GM10248 (cell line): ENCODE results near the gene ABL2.
A peak's percentile ranks its signal among the peaks of the same experiment; 100 is the strongest.

Source experiments
- CTCF ChIA-PET: fragments of 300-600 bp; sonication (Branson Sonifier 250); formaldehyde crosslinking; extraction: SDS; loops from one replicate; lab custom pipeline; 2021; ENCODE audit warnings: antibody characterized with exemption; lab: Yijun Ruan, JAX
- POLR2A ChIA-PET: fragments of 350-650 bp; sonication (Branson Sonifier 250); formaldehyde crosslinking; extraction: SDS; loops from one replicate; lab custom pipeline; 2020; ENCODE audit warnings: antibody characterized with exemption; lab: Yijun Ruan, JAX
- DNase-seq: peaks from one replicate; pipeline ENCODE4 v3.0.0; 2012; ENCODE audit errors: extremely low spot score
- CTCF ChIP-seq: IDR thresholded peaks from 2 replicates; pipeline ENCODE4 v1.5.1; 2012; ENCODE audit warnings: mild to moderate bottlenecking, low read depth; ENCODE audit errors: extremely low read depth, missing control alignments, control extremely low read depth

ABL2 gene

GRCh38 chr1:179168536-179168935 lies 60.9 kb downstream of the ABL2 start:
- no peak for DNase-seq
- no peak for TF ChIP-seq CTCF
- POLR2A ChIA-PET: no interaction called here
- CTCF ChIA-PET: interaction anchor here (1.4 kb wide), 1 partner anchor 12 kb away, joined by 3 read pairs; no protein-coding TSS in a partner anchor

GRCh38 chr1:179167955-179168354 lies 61.5 kb downstream of the ABL2 start:
- no peak for TF ChIP-seq CTCF
- no peak for DNase-seq
- ChIA-PET POLR2A (no interaction called here), CTCF (interaction anchor here (0.7 to 1.4 kb wide), 2 partner anchors 12 to 47 kb away, joined by 3 to 4 read pairs; no protein-coding TSS in a partner anchor)

GRCh38 chr1:179167418-179167777 lies 62.1 kb downstream of the ABL2 start:
- peak; percentile 19 for DNase-seq
- ChIA-PET POLR2A (no interaction called here), CTCF (interaction anchor here (0.7 kb wide), 1 partner anchor 46 kb away, joined by 4 read pairs; no protein-coding TSS in a partner anchor)
- no peak for TF ChIP-seq CTCF

DNA sequence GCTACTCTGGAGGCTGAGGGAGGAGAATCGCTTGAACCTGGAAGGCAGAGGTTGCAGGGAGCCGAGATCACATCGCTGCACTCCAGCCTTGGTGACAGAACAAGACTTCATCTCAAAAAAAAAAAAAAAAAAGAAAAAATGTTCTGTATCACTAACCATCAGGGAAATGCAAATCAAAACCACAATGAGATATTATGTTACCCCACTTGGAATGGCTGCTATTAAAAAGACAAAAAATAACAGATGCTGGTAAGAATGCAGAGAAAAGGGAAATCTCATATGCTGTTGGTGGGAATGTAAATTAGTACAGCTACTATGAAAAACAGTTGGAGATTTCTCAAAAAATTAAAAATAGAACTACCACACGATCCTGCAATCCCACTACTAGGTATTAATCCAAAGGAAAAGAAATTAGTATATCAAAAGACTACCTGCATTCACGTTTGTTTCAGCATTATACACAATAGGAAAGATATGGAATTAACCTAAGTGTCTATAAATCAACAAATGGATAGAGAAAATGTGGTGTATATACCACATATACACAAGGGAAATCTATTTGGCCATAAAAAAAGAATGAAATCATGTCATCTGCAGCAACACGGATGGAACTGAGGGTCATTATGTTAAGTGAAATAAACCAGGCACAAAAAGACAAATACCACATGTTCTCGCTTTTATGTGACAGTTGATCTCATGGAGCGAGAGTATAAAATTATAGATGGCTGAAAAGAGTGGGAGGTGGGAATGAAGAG lies 62.6 kb downstream of the ABL2 start:
- ChIA-PET CTCF (interaction anchor here (0.7 to 3.5 kb wide), 2 partner anchors 11 to 46 kb away, joined by 4 to 11 read pairs; no protein-coding TSS in a partner anchor), POLR2A (no interaction called here)
- DNase-seq: no peak
- TF ChIP-seq CTCF: no peak

- DNase-seq: no peak
- CTCF ChIA-PET: interaction anchor here (3.5 kb wide), 1 partner anchor 9 kb away, joined by 11 read pairs; no protein-coding TSS in a partner anchor
- POLR2A ChIA-PET: no interaction called here
- TF ChIP-seq CTCF: no peak
These were observed 65.0 kb downstream of the ABL2 start for GRCh38 chr1:179164494-179164893.

- no peak for DNase-seq
- ChIA-PET CTCF (interaction anchor here (1.1 to 3.1 kb wide), 8 partner anchors 8 to 154 kb away, joined by 3 to 11 read pairs (median 4); no protein-coding TSS in a partner anchor), POLR2A (no interaction called here)
- no peak for TF ChIP-seq CTCF
These were observed 72.8 kb downstream of the ABL2 start for GRCh38 chr1:179156708-179157107.
